ENCODE data around the gene CCBE1. TPM values are rescaled to one million over a fixed set of nuclear protein-coding genes. Genes with fewer than 3 reads are reported as not detected.

Gene CCBE1
- polyA plus RNA-seq, 1 of the 3 experiments (the other 2 are of a cell fraction) = 5.0 TPM

GRCh38 chr18:59520562-59521355 is 176.5 kb downstream of the CCBE1 start:
- TF ChIP-seq RFX5 (IDR thresholded peaks at IDR 0.05; ENCODE audit: low read length) (no peak), MAX (IDR thresholded peaks at IDR 0.05; ENCODE audit: low read depth) (no peak)
- 73% methylated on average over 4 of the region's 4 CpGs for WGBS (ENCODE audit: low lambda C conversion rate)
- no peak overlapping the region for H3K9ac ChIP-seq
- no peaks in the 10 kb centered on the region for H3K79me2 ChIP-seq (ENCODE audit: insufficient read depth)
- no peaks in the 10 kb centered on the region for H3K27me3 ChIP-seq (ENCODE audit: insufficient read depth)
- no peaks in the 10 kb centered on the region for H4K20me1 ChIP-seq (ENCODE audit: insufficient read depth)
- no peaks in the 10 kb centered on the region for H3F3A ChIP-seq (replicated peaks; ENCODE audit: insufficient read depth)
- peak overlapping the region in 1 of 2 experiments; percentile 18; a peak in 1 of 4 replicates for H3K27ac ChIP-seq (ENCODE audit: low read depth in 2 of 2, low read length in 1 of 2)
- peaks cover 0 to 28% of the 10 kb centered on the region in 2 experiments; a peak in 2 of 4 replicates for H3K4me1 ChIP-seq (ENCODE audit: control insufficient read depth in 1 of 2, insufficient read depth in 2 of 2, low read depth in 1 of 2, low read length in 1 of 2)
- H2AFZ ChIP-seq (ENCODE audit: low read depth) = no peak overlapping the region
- no peaks in the 10 kb centered on the region for H3K9me2 ChIP-seq
- no peak overlapping the region for H3K4me2 ChIP-seq
- H3K9me3 ChIP-seq = no peaks in the 10 kb centered on the region
- ChIA-PET CTCF (interaction anchor here (0.6 to 1.9 kb wide), 3 partner anchors 30 to 97 kb away, joined by 3 to 8 read pairs (median 3); no protein-coding TSS in a partner anchor), POLR2A (no interaction called here)
- H3K4me3 ChIP-seq (ENCODE audit: low read depth in 2 of 2, low read length in 1 of 2) = no peak overlapping the region
- no peaks in the 10 kb centered on the region for H3K36me3 ChIP-seq (replicated peaks in 1 of 2; ENCODE audit: control insufficient read depth in 1 of 2, insufficient read depth in 2 of 2, low read length in 1 of 2)
- DNase-seq = no peak

- no peaks in the 10 kb centered on the region for H3K9me3 ChIP-seq
- peak; percentile 41 for DNase-seq
- H3K27me3 ChIP-seq (ENCODE audit: insufficient read depth) = no peaks in the 10 kb centered on the region
- H3K36me3 ChIP-seq (replicated peaks in 1 of 2; ENCODE audit: control insufficient read depth in 1 of 2, insufficient read depth in 2 of 2, low read length in 1 of 2) = no peaks in the 10 kb centered on the region
- CTCF ChIA-PET = interaction anchor here (0.9 to 2.3 kb wide), 5 partner anchors 47 to 304 kb away, joined by 3 to 13 read pairs (median 5); no protein-coding TSS in a partner anchor
- no peaks in the 10 kb centered on the region for H3F3A ChIP-seq (replicated peaks; ENCODE audit: insufficient read depth)
- no peaks in the 10 kb centered on the region; the same call in 1 of the 2 replicates for H3K79me2 ChIP-seq (ENCODE audit: insufficient read depth)
- WGBS (ENCODE audit: low lambda C conversion rate) = 10% methylated on average over 2 of the region's 2 CpGs
- H3K27ac ChIP-seq (ENCODE audit: low read depth in 2 of 2, low read length in 1 of 2) = peak overlapping the region in 1 of 2 experiments; percentile 89; a peak in 2 of 4 replicates
- no peak overlapping the region for H3K9ac ChIP-seq
- H2AFZ ChIP-seq (ENCODE audit: low read depth) = no peak overlapping the region
- TF ChIP-seq RCOR1 (IDR thresholded peaks at IDR 0.05; ENCODE audit: low read length) (peak; percentile 32; the same call in 1 of the 2 replicates), EP300 (IDR thresholded peaks at IDR 0.05; ENCODE audit: borderline replicate concordance in 1 of 2, low read depth in 1 of 2, low read length in 1 of 2) (peak in 1 of 2 experiments; percentile 75; a peak in 1 of 4 replicates), FOSL2 (IDR thresholded peaks at IDR 0.05; ENCODE audit: borderline replicate concordance, low read depth) (no peak)
- no peaks in the 10 kb centered on the region for H3K9me2 ChIP-seq
- H3K4me2 ChIP-seq = no peak overlapping the region
- H3K4me3 ChIP-seq (ENCODE audit: low read depth in 2 of 2, low read length in 1 of 2) = no peak overlapping the region
- POLR2A ChIA-PET = no interaction called here
- H3K4me1 ChIP-seq (ENCODE audit: control insufficient read depth in 1 of 2, insufficient read depth in 2 of 2, low read depth in 1 of 2, low read length in 1 of 2) = peaks cover 5 to 34% of the 10 kb centered on the region in 2 experiments; a peak in 3 of 4 replicates
- no peaks in the 10 kb centered on the region for H4K20me1 ChIP-seq (ENCODE audit: insufficient read depth)
Observed at GRCh38 chr18:59518705-59519104, 178.5 kb downstream of the CCBE1 start.

- no peak overlapping the region for H2AFZ ChIP-seq (ENCODE audit: low read depth)
- peaks cover 5 to 32% of the 10 kb centered on the region in 2 experiments; a peak in 3 of 4 replicates for H3K4me1 ChIP-seq (ENCODE audit: control insufficient read depth in 1 of 2, insufficient read depth in 2 of 2, low read depth in 1 of 2, low read length in 1 of 2)
- no peaks in the 10 kb centered on the region; the same call in 1 of the 2 replicates for H3K79me2 ChIP-seq (ENCODE audit: insufficient read depth)
- H3K9ac ChIP-seq = no peak overlapping the region
- no peaks in the 10 kb centered on the region for H3K9me3 ChIP-seq
- no peaks in the 10 kb centered on the region for H3K9me2 ChIP-seq
- peak overlapping the region in 1 of 2 experiments; percentile 89; a peak in 2 of 4 replicates for H3K27ac ChIP-seq (ENCODE audit: low read depth in 2 of 2, low read length in 1 of 2)
- peak; percentile 70 for DNase-seq
- H3K4me3 ChIP-seq (ENCODE audit: low read depth in 2 of 2, low read length in 1 of 2) = no peak overlapping the region
- ChIA-PET POLR2A (interaction anchor here (1.4 kb wide), 1 partner anchor 39 kb away, joined by 5 read pairs; no protein-coding TSS in a partner anchor), CTCF (interaction anchor here (0.6 to 2.3 kb wide), 10 partner anchors 9 to 306 kb away, joined by 3 to 13 read pairs (median 4); no protein-coding TSS in a partner anchor)
- no peaks in the 10 kb centered on the region for H3K36me3 ChIP-seq (replicated peaks in 1 of 2; ENCODE audit: control insufficient read depth in 1 of 2, insufficient read depth in 2 of 2, low read length in 1 of 2)
- 34% methylated on average over 4 of the region's 4 CpGs for WGBS (ENCODE audit: low lambda C conversion rate)
- H4K20me1 ChIP-seq (ENCODE audit: insufficient read depth) = no peaks in the 10 kb centered on the region
- H3K4me2 ChIP-seq = no peak overlapping the region
- no peaks in the 10 kb centered on the region for H3K27me3 ChIP-seq (ENCODE audit: insufficient read depth)
- H3F3A ChIP-seq (replicated peaks; ENCODE audit: insufficient read depth) = no peaks in the 10 kb centered on the region
- no peak for TF ChIP-seq MAX (IDR thresholded peaks at IDR 0.05; ENCODE audit: low read depth)
- peak; percentile 64 for TF ChIP-seq CHD2 (IDR thresholded peaks at IDR 0.05; ENCODE audit: low read length, partially characterized antibody)
- peak; percentile 42; the same call in 1 of the 2 replicates for TF ChIP-seq FOXJ3 (CRISPR knock-in tag; IDR thresholded peaks at IDR 0.05)
- no peak for TF ChIP-seq EZH2phosphoT487 (IDR thresholded peaks at IDR 0.05; ENCODE audit: borderline replicate concordance, low read depth)
- TF ChIP-seq FOSL2 (IDR thresholded peaks at IDR 0.05; ENCODE audit: borderline replicate concordance, low read depth) = no peak
- TF ChIP-seq SMC3 (IDR thresholded peaks at IDR 0.05; ENCODE audit: low read depth, low read length) = no peak
- TF ChIP-seq YY1 (IDR thresholded peaks at IDR 0.05; ENCODE audit: low read depth) = no peak
- TF ChIP-seq GABPA (IDR thresholded peaks at IDR 0.05; ENCODE audit: low read depth) = no peak
- no peak for TF ChIP-seq RFX5 (IDR thresholded peaks at IDR 0.05; ENCODE audit: low read length)
- no peak for TF ChIP-seq MXI1 (IDR thresholded peaks at IDR 0.05; ENCODE audit: low read depth, low read length)
- no peak for TF ChIP-seq TEAD4 (IDR thresholded peaks at IDR 0.05; ENCODE audit: borderline replicate concordance, insufficient read depth)
- no peak for TF ChIP-seq USF2 (IDR thresholded peaks at IDR 0.05; ENCODE audit: borderline replicate concordance, low read depth, low read length)
- no peak for TF ChIP-seq IRF3 (IDR thresholded peaks at IDR 0.05; ENCODE audit: low read depth, low read length)
Observed at GRCh38 chr18:59517446-59518165, 179.6 kb downstream of the CCBE1 start.
